HepG2 (cell line): ENCODE measurements around the gene CORO1C. TPM values are rescaled to one million over a fixed set of nuclear protein-coding genes. Genes with fewer than 3 reads are reported as not detected.

Source experiments
- BRD4 ChIP-seq: sonication (generic); formaldehyde crosslinking; IDR thresholded peaks from 2 replicates; pipeline ENCODE4 v1.4.0; 2020; ENCODE audit warnings: missing genetic modification reagents
- ESRRA ChIP-seq: sonication (generic); formaldehyde crosslinking; IDR thresholded peaks from 2 replicates; pipeline ENCODE4 v1.5.1; 2020; ENCODE audit warnings: mild to moderate bottlenecking, low read depth, missing genetic modification reagents
- FOXP1 ChIP-seq, 2 experiments: fragments of 450-650 bp in 1 of 2; IDR thresholded peaks; 2 replicates each; pipeline ENCODE4 v1.6.1; 2017 to 2018; ENCODE audit warnings: antibody characterized with exemption in 1 of 2
- HHEX ChIP-seq: IDR thresholded peaks from 2 replicates; pipeline ENCODE4 v1.6.1; 2016; ENCODE audit warnings: control low read depth
- HOXA7 ChIP-seq: sonication (generic); formaldehyde crosslinking; IDR thresholded peaks from 2 replicates; pipeline ENCODE4 v1.8.1; 2022; ENCODE audit warnings: mild to moderate bottlenecking, missing genetic modification reagents, moderate library complexity
- NR2F6 ChIP-seq, 2 experiments: IDR thresholded peaks; 2 replicates each; pipeline ENCODE4 v1.6.1; 2016; ENCODE audit warnings: antibody characterized with exemption in 1 of 2, mild to moderate bottlenecking in 1 of 2
- RXRB ChIP-seq: IDR thresholded peaks from 2 replicates; pipeline ENCODE4 v1.6.1; 2016; ENCODE audit warnings: borderline replicate concordance, missing genetic modification reagents, missing compliant biosample characterization
- ZFP36L2 ChIP-seq: sonication (generic); formaldehyde crosslinking; IDR thresholded peaks from 2 replicates; pipeline ENCODE4 v1.4.0; 2020; ENCODE audit warnings: missing genetic modification reagents
- ZMYM2 ChIP-seq: sonication (generic); formaldehyde crosslinking; IDR thresholded peaks from 2 replicates; pipeline ENCODE4 v1.8.0; 2022; ENCODE audit warnings: mild to moderate bottlenecking, missing genetic modification reagents
- ZNF274 ChIP-seq: sonication (generic); formaldehyde crosslinking; IDR thresholded peaks from 2 replicates; pipeline ENCODE4 v1.5.1; 2020; ENCODE audit warnings: mild to moderate bottlenecking, missing genetic modification reagents
- ZNF563 ChIP-seq: sonication (generic); formaldehyde crosslinking; IDR thresholded peaks from 2 replicates; pipeline ENCODE4 v1.8.0; 2022; ENCODE audit warnings: mild to moderate bottlenecking, moderate library complexity, missing genetic modification reagents
- ZNF747 ChIP-seq: sonication (generic); formaldehyde crosslinking; IDR thresholded peaks from 2 replicates; pipeline ENCODE4 v1.8.1; 2023; ENCODE audit warnings: missing genetic modification reagents, mild to moderate bottlenecking, borderline replicate concordance
- polyA plus RNA-seq, 8 experiments: library from polyadenylated mRNA; depleted of rRNA in 3 of 8; stranded (reverse) in 7 of 8; unstranded in 1 of 8; fragments of >200 nt; fragmentation: Illumina TruSeq in 4 of 8; extraction: Trizol in 4 of 8; gene quantifications; 2 replicates each; pipeline versions ENCODE4 v1.2.1 to v1.2.3, GENCODE V29; 2011 to 2016; ENCODE audit warnings: low read depth in 4 of 8, missing spikeins in 1 of 8, mixed read lengths in 1 of 8; ENCODE audit not compliant: insufficient read depth in 1 of 8
- total RNA-seq, 5 experiments: library from RNA; depleted of rRNA; stranded (reverse); fragments of >200 nt; fragmentation: Illumina TruSeq; extraction: Trizol; gene quantifications; 2 replicates each; pipeline ENCODE4 v1.2.3, GENCODE V29; 2016; ENCODE audit warnings: low read depth in 1 of 5
- TF ChIP-seq, protein P1 (sequence below): sonication (generic); formaldehyde crosslinking; IDR thresholded peaks from 2 replicates; pipeline ENCODE4 v1.4.0; 2020; ENCODE audit warnings: low read depth, mild to moderate bottlenecking, missing genetic modification reagents
- TF ChIP-seq, protein P2 (sequence below): sonication (generic); formaldehyde crosslinking; IDR thresholded peaks from 2 replicates; pipeline ENCODE4 v1.4.0; 2020; ENCODE audit warnings: missing genetic modification reagents, borderline replicate concordance
- TF ChIP-seq, protein P3 (sequence below): sonication (generic); formaldehyde crosslinking; conservative IDR thresholded peaks from 2 replicates; pipeline ENCODE4 v1.5.0; 2020; ENCODE audit warnings: missing genetic modification reagents
- TF ChIP-seq, protein P4 (sequence below): sonication (generic); formaldehyde crosslinking; IDR thresholded peaks from 2 replicates; pipeline ENCODE4 v1.8.1; 2023; ENCODE audit warnings: mild to moderate bottlenecking, missing genetic modification reagents
- TF ChIP-seq, protein P5 (sequence below): IDR thresholded peaks from 2 replicates; pipeline ENCODE4 v1.6.1; 2016; ENCODE audit warnings: low read depth, borderline replicate concordance
- TF ChIP-seq, protein P6 (sequence below): sonication (generic); formaldehyde crosslinking; IDR thresholded peaks from 2 replicates; pipeline ENCODE4 v1.4.0; 2020; ENCODE audit warnings: missing genetic modification reagents

CORO1C gene
- total and polyA plus RNA-seq, 2 of the 13 experiments (the other 11 are each of a cell fraction or from before 2014, with no cell fraction given), result 73.7 to 131 TPM

DNA sequence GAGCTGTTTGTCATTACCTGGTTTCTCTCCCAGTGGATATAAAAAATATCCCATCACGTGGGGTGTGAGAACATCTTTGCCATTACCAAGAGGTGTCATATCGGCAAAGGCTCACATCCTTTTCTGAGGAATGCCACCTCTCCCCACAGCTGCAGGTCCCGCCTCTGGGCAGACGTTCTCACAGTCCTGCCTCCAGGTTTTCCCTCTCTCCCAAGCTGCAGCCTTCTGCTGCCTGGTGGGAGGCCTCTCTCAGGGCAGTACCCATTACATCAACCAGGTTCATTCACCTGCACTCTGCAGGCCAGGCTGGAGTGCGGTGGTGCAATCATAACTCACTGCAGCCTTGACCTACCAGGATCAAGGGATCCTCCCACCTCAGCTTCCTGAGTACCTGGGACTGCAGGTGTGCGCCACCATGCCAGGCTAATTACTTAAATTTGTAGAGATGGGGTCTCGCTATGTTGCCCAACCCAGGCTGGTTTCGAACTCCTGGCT is 118.5 kb downstream of the CORO1C start (continued):
- TF ChIP-seq, protein P1, sequence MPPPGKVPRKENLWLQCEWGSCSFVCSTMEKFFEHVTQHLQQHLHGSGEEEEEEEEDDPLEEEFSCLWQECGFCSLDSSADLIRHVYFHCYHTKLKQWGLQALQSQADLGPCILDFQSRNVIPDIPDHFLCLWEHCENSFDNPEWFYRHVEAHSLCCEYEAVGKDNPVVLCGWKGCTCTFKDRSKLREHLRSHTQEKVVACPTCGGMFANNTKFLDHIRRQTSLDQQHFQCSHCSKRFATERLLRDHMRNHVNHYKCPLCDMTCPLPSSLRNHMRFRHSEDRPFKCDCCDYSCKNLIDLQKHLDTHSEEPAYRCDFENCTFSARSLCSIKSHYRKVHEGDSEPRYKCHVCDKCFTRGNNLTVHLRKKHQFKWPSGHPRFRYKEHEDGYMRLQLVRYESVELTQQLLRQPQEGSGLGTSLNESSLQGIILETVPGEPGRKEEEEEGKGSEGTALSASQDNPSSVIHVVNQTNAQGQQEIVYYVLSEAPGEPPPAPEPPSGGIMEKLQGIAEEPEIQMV (CRISPR knock-in tag), result no peak
- TF ChIP-seq HHEX (CRISPR knock-in tag) (no peak), ZMYM2 (no peak), HOXA7 (CRISPR knock-in tag) (no peak), ZNF274 (no peak), RXRB (no peak), NR2F6 (IDR thresholded peaks at IDR 0.05) (no peak), NR2F6 (CRISPR knock-in tag; IDR thresholded peaks at IDR 0.05) (peak; percentile 45; the same call in 1 of the 2 replicates), ZNF747 (CRISPR knock-in tag) (no peak), ZFP36L2 (CRISPR knock-in tag) (no peak), ZNF563 (peak; percentile 92; the same call in 1 of the 2 replicates), BRD4 (no peak), FOXP1 (IDR thresholded peaks at IDR 0.05) (no peak), FOXP1 (CRISPR knock-in tag; IDR thresholded peaks at IDR 0.05) (no peak), ESRRA (CRISPR knock-in tag) (no peak)
- TF ChIP-seq, protein P2, sequence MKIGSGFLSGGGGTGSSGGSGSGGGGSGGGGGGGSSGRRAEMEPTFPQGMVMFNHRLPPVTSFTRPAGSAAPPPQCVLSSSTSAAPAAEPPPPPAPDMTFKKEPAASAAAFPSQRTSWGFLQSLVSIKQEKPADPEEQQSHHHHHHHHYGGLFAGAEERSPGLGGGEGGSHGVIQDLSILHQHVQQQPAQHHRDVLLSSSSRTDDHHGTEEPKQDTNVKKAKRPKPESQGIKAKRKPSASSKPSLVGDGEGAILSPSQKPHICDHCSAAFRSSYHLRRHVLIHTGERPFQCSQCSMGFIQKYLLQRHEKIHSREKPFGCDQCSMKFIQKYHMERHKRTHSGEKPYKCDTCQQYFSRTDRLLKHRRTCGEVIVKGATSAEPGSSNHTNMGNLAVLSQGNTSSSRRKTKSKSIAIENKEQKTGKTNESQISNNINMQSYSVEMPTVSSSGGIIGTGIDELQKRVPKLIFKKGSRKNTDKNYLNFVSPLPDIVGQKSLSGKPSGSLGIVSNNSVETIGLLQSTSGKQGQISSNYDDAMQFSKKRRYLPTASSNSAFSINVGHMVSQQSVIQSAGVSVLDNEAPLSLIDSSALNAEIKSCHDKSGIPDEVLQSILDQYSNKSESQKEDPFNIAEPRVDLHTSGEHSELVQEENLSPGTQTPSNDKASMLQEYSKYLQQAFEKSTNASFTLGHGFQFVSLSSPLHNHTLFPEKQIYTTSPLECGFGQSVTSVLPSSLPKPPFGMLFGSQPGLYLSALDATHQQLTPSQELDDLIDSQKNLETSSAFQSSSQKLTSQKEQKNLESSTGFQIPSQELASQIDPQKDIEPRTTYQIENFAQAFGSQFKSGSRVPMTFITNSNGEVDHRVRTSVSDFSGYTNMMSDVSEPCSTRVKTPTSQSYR (CRISPR knock-in tag), result no peak
- TF ChIP-seq, protein P3, sequence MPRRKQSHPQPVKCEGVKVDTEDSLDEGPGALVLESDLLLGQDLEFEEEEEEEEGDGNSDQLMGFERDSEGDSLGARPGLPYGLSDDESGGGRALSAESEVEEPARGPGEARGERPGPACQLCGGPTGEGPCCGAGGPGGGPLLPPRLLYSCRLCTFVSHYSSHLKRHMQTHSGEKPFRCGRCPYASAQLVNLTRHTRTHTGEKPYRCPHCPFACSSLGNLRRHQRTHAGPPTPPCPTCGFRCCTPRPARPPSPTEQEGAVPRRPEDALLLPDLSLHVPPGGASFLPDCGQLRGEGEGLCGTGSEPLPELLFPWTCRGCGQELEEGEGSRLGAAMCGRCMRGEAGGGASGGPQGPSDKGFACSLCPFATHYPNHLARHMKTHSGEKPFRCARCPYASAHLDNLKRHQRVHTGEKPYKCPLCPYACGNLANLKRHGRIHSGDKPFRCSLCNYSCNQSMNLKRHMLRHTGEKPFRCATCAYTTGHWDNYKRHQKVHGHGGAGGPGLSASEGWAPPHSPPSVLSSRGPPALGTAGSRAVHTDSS (CRISPR knock-in tag), result no peak
- TF ChIP-seq, protein P4, sequence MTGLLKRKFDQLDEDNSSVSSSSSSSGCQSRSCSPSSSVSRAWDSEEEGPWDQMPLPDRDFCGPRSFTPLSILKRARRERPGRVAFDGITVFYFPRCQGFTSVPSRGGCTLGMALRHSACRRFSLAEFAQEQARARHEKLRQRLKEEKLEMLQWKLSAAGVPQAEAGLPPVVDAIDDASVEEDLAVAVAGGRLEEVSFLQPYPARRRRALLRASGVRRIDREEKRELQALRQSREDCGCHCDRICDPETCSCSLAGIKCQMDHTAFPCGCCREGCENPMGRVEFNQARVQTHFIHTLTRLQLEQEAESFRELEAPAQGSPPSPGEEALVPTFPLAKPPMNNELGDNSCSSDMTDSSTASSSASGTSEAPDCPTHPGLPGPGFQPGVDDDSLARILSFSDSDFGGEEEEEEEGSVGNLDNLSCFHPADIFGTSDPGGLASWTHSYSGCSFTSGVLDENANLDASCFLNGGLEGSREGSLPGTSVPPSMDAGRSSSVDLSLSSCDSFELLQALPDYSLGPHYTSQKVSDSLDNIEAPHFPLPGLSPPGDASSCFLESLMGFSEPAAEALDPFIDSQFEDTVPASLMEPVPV (CRISPR knock-in tag), result no peak
- TF ChIP-seq, protein P5, sequence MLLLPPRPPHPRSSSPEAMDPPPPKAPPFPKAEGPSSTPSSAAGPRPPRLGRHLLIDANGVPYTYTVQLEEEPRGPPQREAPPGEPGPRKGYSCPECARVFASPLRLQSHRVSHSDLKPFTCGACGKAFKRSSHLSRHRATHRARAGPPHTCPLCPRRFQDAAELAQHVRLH (CRISPR knock-in tag), result no peak
- TF ChIP-seq, protein P6, sequence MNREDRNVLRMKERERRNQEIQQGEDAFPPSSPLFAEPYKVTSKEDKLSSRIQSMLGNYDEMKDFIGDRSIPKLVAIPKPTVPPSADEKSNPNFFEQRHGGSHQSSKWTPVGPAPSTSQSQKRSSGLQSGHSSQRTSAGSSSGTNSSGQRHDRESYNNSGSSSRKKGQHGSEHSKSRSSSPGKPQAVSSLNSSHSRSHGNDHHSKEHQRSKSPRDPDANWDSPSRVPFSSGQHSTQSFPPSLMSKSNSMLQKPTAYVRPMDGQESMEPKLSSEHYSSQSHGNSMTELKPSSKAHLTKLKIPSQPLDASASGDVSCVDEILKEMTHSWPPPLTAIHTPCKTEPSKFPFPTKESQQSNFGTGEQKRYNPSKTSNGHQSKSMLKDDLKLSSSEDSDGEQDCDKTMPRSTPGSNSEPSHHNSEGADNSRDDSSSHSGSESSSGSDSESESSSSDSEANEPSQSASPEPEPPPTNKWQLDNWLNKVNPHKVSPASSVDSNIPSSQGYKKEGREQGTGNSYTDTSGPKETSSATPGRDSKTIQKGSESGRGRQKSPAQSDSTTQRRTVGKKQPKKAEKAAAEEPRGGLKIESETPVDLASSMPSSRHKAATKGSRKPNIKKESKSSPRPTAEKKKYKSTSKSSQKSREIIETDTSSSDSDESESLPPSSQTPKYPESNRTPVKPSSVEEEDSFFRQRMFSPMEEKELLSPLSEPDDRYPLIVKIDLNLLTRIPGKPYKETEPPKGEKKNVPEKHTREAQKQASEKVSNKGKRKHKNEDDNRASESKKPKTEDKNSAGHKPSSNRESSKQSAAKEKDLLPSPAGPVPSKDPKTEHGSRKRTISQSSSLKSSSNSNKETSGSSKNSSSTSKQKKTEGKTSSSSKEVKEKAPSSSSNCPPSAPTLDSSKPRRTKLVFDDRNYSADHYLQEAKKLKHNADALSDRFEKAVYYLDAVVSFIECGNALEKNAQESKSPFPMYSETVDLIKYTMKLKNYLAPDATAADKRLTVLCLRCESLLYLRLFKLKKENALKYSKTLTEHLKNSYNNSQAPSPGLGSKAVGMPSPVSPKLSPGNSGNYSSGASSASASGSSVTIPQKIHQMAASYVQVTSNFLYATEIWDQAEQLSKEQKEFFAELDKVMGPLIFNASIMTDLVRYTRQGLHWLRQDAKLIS (CRISPR knock-in tag), result no peak
